Naive B cell (primary cell): ENCODE data around the gene DNAH6. TPM values are rescaled to one million over a fixed set of nuclear protein-coding genes. Genes with fewer than 3 reads are reported as not detected.
A peak's percentile ranks its signal among the peaks of the same experiment; 100 is the strongest.
"Not testable (repeated sequence)": the region's sequence is repeated elsewhere in the genome, so short reads cannot be mapped to it uniquely, and the experiment has no call there.

Experiments
- ATAC-seq, 2 donors: fragments of 150-1000 bp; cut with Tn5 transposase; 2 replicates each; pipeline ENCODE4 v1.10.0; 2021; ENCODE audit warnings: low read depth in 2 of 2, mild to moderate bottlenecking in 2 of 2, moderate library complexity in 2 of 2
- DNase-seq: peaks from one replicate; pipeline ENCODE4 v3.0.0; 2022
- H3K27ac Mint-ChIP-seq, 6 donors: one replicate each; pipeline ENCODE4 v1.8.0; 2020 to 2022; ENCODE audit warnings: mild to moderate bottlenecking in 6 of 6, mixed read lengths in 6 of 6, moderate library complexity in 5 of 6, inconsistent platforms in 2 of 6
- H3K27me3 Mint-ChIP-seq, 3 donors: one replicate each; pipeline ENCODE4 v1.8.0; 2021 to 2022; ENCODE audit warnings: mixed read lengths in 3 of 3, mild to moderate bottlenecking in 1 of 3
- H3K36me3 Mint-ChIP-seq, 2 donors: one replicate each; pipeline ENCODE4 v1.8.0; 2020 to 2022; ENCODE audit warnings: mixed read lengths in 2 of 2, inconsistent platforms in 1 of 2, mild to moderate bottlenecking in 1 of 2
- H3K4me1 Mint-ChIP-seq, 3 donors: one replicate each; pipeline ENCODE4 v1.8.0; 2020 to 2022; ENCODE audit warnings: mixed read lengths in 3 of 3, inconsistent platforms in 1 of 3, mild to moderate bottlenecking in 1 of 3, moderate library complexity in 1 of 3
- H3K4me3 Mint-ChIP-seq, 8 donors: one replicate each; pipeline ENCODE4 v1.8.0; 2020 to 2022; ENCODE audit warnings: mild to moderate bottlenecking in 8 of 8, mixed read lengths in 8 of 8, moderate library complexity in 8 of 8, inconsistent platforms in 2 of 8
- H3K9me3 Mint-ChIP-seq, 7 donors: one replicate each; pipeline ENCODE4 v1.8.0; 2020 to 2022; ENCODE audit warnings: mixed read lengths in 7 of 7, mild to moderate bottlenecking in 5 of 7, inconsistent platforms in 2 of 7, moderate library complexity in 1 of 7
- polyA plus RNA-seq, 6 donors: library from polyadenylated mRNA; unstranded; fragments of 300-500 nt; fragmentation: Illumina TruSeq; gene quantifications; one replicate each; pipeline ENCODE4 v1.2.3, GENCODE V29; 2021; ENCODE audit warnings: low read depth in 6 of 6

Gene DNAH6
- under 1 TPM in 4 of 6 donors, not detected in 2; 0.23 to 0.69 (median 0.60) TPM for polyA plus RNA-seq

GRCh38 chr2:84516234-84516986 lies at the start of gene DNAH6:
Gene DNAH6 (plus strand): TSS chr2:84516498. CDS start chr2:84517827, 1,329 bp downstream.
- Mint-ChIP-seq H3K36me3 (peaks cover 7 to 8% of the 10 kb centered on the region in 2 donors), H3K4me1 (peaks cover 7 to 12% (median 11%) of the 10 kb centered on the region in 3 donors), H3K27ac (peak within 1 kb of the TSS; percentile 83 to 97 (median 87)), H3K9me3 (peaks cover 3 to 15% (median 7%) of the 10 kb centered on the region in 7 donors), H3K27me3 (peaks cover 12 to 48% (median 39%) of the 10 kb centered on the region in 3 donors), H3K4me3 (peak within 1 kb of the TSS; percentile 66 to 89 (median 86))
- peak; percentile 83 for DNase-seq
- ATAC-seq, result peak; percentile 97 to 98

- Mint-ChIP-seq H3K4me1 (peaks cover 0 to 5% (median 3%) of the 10 kb centered on the region in 3 donors), H3K36me3 (peaks cover 14 to 15% of the 10 kb centered on the region in 2 donors)
Observed at GRCh38 chr2:84467389-84467788, 48.9 kb upstream of the DNAH6 start.

GRCh38 chr2:84472423-84472822 lies 43.9 kb upstream of the DNAH6 start:
- H3K4me3 Mint-ChIP-seq, H3K27ac Mint-ChIP-seq, ATAC-seq, H3K4me1 Mint-ChIP-seq, H3K27me3 Mint-ChIP-seq, DNase-seq: not testable (repeated sequence)
- peaks cover 0 to 44% (median 19%) of the 10 kb centered on the region in 7 donors for H3K9me3 Mint-ChIP-seq
- peaks cover 21 to 24% of the 10 kb centered on the region in 2 donors for H3K36me3 Mint-ChIP-seq

More at GRCh38 chr2:84467389-84467788, 48.9 kb upstream of the DNAH6 start:
- H3K4me3 Mint-ChIP-seq, result no peak overlapping the region
- no peak overlapping the region for H3K27ac Mint-ChIP-seq
- no peaks in the 10 kb centered on the region for H3K27me3 Mint-ChIP-seq
- ATAC-seq, result no peak
- DNase-seq, result no peak
- peaks cover 4 to 33% (median 10%) of the 10 kb centered on the region in 7 donors for H3K9me3 Mint-ChIP-seq

GRCh38 chr2:84472856-84473565 lies 43.3 kb upstream of the DNAH6 start:
- peaks cover 0 to 9% (median 0%) of the 10 kb centered on the region in 3 donors for H3K27me3 Mint-ChIP-seq
- ATAC-seq, result no peak
- peaks cover 25 to 30% of the 10 kb centered on the region in 2 donors for H3K36me3 Mint-ChIP-seq
- DNase-seq, result no peak
- no peak overlapping the region for H3K4me3 Mint-ChIP-seq
- H3K9me3 Mint-ChIP-seq, result peaks cover 0 to 49% (median 24%) of the 10 kb centered on the region in 7 donors
- H3K27ac Mint-ChIP-seq, result no peak overlapping the region
- H3K4me1 Mint-ChIP-seq, result no peaks in the 10 kb centered on the region

GRCh38 chr2:84474176-84474575 lies 42.1 kb upstream of the DNAH6 start:
- no peak for ATAC-seq
- H3K4me1 Mint-ChIP-seq, result no peaks in the 10 kb centered on the region

GRCh38 chr2:84477886-84478285 lies 38.4 kb upstream of the DNAH6 start:
- Mint-ChIP-seq H3K27ac (no peak overlapping the region), H3K9me3 (peaks cover 0 to 29% (median 19%) of the 10 kb centered on the region in 7 donors), H3K4me3 (no peak overlapping the region), H3K36me3 (peaks cover 18 to 20% of the 10 kb centered on the region in 2 donors), H3K4me1 (no peaks in the 10 kb centered on the region), H3K27me3 (peaks cover 0 to 9% (median 0%) of the 10 kb centered on the region in 3 donors)
- no peak for ATAC-seq
- DNase-seq, result no peak

More at GRCh38 chr2:84474176-84474575, 42.1 kb upstream of the DNAH6 start:
- Mint-ChIP-seq H3K27me3 (peaks cover 0 to 9% (median 0%) of the 10 kb centered on the region in 3 donors), H3K36me3 (peaks cover 25 to 29% of the 10 kb centered on the region in 2 donors), H3K4me3 (no peak overlapping the region), H3K9me3 (peaks cover 0 to 53% (median 24%) of the 10 kb centered on the region in 7 donors), H3K27ac (no peak overlapping the region)
- no peak for DNase-seq

GRCh38 chr2:84478867-84479266 lies 37.4 kb upstream of the DNAH6 start:
- no peak for DNase-seq
- Mint-ChIP-seq H3K27ac (no peak overlapping the region), H3K4me3 (no peak overlapping the region)

GRCh38 chr2:84481702-84482101 lies 34.6 kb upstream of the DNAH6 start:
- peaks cover 0 to 4% (median 0%) of the 10 kb centered on the region in 3 donors for H3K27me3 Mint-ChIP-seq
- ATAC-seq (no peak), DNase-seq (no peak)
- peaks cover 0 to 17% (median 13%) of the 10 kb centered on the region in 7 donors for H3K9me3 Mint-ChIP-seq
- H3K4me1 Mint-ChIP-seq, result no peaks in the 10 kb centered on the region
- H3K27ac Mint-ChIP-seq, result no peak overlapping the region
- H3K4me3 Mint-ChIP-seq, result no peak overlapping the region
- H3K36me3 Mint-ChIP-seq, result peaks cover 11 to 13% of the 10 kb centered on the region in 2 donors

More at GRCh38 chr2:84478867-84479266, 37.4 kb upstream of the DNAH6 start:
- no peak for ATAC-seq
- Mint-ChIP-seq H3K9me3 (peaks cover 0 to 29% (median 19%) of the 10 kb centered on the region in 7 donors), H3K27me3 (peaks cover 0 to 9% (median 0%) of the 10 kb centered on the region in 3 donors), H3K4me1 (no peaks in the 10 kb centered on the region), H3K36me3 (peaks cover 18 to 20% of the 10 kb centered on the region in 2 donors)

GRCh38 chr2:84482603-84483002 lies 33.7 kb upstream of the DNAH6 start:
- H3K27ac Mint-ChIP-seq, result no peak overlapping the region
- peaks cover 2 to 4% of the 10 kb centered on the region in 2 donors for H3K36me3 Mint-ChIP-seq
- no peaks in the 10 kb centered on the region for H3K27me3 Mint-ChIP-seq
- no peaks in the 10 kb centered on the region for H3K4me1 Mint-ChIP-seq
- DNase-seq (no peak), ATAC-seq (no peak)
- peaks cover 0 to 8% (median 4%) of the 10 kb centered on the region in 7 donors for H3K9me3 Mint-ChIP-seq
- no peak overlapping the region for H3K4me3 Mint-ChIP-seq

GRCh38 chr2:84483320-84483719 lies 33.0 kb upstream of the DNAH6 start:
- Mint-ChIP-seq H3K4me1 (no peaks in the 10 kb centered on the region), H3K36me3 (no peaks in the 10 kb centered on the region), H3K9me3 (peaks cover 0 to 4% (median 0%) of the 10 kb centered on the region in 7 donors), H3K27me3 (no peaks in the 10 kb centered on the region), H3K4me3 (no peak overlapping the region), H3K27ac (no peak overlapping the region)
- ATAC-seq, result no peak
- DNase-seq, result no peak

GRCh38 chr2:84486441-84487115 lies 29.7 kb upstream of the DNAH6 start:
- DNase-seq (no peak), ATAC-seq (no peak)
- Mint-ChIP-seq H3K9me3 (no peaks in the 10 kb centered on the region), H3K36me3 (no peaks in the 10 kb centered on the region), H3K4me1 (no peaks in the 10 kb centered on the region), H3K27ac (no peak overlapping the region), H3K4me3 (no peak overlapping the region), H3K27me3 (no peaks in the 10 kb centered on the region)

GRCh38 chr2:84487298-84487996 lies 28.9 kb upstream of the DNAH6 start:
- Mint-ChIP-seq H3K36me3 (no peaks in the 10 kb centered on the region), H3K4me3 (no peak overlapping the region), H3K9me3 (no peaks in the 10 kb centered on the region), H3K27ac (no peak overlapping the region), H3K4me1 (no peaks in the 10 kb centered on the region), H3K27me3 (no peaks in the 10 kb centered on the region)
- DNase-seq (no peak), ATAC-seq (no peak)
